ENCODE data around the gene KIF5A.

- TF ChIP-seq EP300 (IDR thresholded peaks at IDR 0.05) (no peak), CTCF (IDR thresholded peaks at IDR 0.05) (no peak)
Observed at GRCh38 chr12:57576613-57577160, 26.8 kb downstream of the KIF5A start.

Measured in esophagus muscularis mucosa (tissue), 3 donors.